ENCODE measurements around the gene APOC1.

The APOC1 gene

DNA sequence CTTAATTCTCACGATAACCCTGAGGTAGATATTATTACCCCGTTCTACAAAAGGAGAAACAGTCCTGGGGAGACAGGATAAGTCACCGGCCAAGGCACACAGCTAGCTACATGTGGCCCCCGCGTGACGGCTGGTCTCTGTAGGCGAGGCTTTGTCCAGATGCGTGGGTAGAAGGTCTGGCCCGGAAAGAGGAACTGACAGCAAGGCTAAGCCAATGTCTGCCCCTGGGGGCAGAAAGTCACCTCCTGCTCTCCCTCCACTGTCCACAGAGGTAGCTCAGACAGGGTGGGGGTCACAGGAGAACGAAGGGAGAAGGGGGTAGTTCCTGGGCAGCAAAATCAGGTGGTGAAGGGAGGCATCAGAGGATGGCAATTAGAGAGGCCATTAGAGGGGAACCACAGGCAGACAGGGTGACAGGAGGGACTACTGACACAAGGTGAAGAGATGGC, 29.4 kb downstream of the APOC1 start:
- no peak for DNase-seq (ENCODE audit: extremely low read depth, low read depth)
- TF ChIP-seq CTCF (IDR thresholded peaks at IDR 0.05; ENCODE audit: low read depth, low read length), result no peak

DNA sequence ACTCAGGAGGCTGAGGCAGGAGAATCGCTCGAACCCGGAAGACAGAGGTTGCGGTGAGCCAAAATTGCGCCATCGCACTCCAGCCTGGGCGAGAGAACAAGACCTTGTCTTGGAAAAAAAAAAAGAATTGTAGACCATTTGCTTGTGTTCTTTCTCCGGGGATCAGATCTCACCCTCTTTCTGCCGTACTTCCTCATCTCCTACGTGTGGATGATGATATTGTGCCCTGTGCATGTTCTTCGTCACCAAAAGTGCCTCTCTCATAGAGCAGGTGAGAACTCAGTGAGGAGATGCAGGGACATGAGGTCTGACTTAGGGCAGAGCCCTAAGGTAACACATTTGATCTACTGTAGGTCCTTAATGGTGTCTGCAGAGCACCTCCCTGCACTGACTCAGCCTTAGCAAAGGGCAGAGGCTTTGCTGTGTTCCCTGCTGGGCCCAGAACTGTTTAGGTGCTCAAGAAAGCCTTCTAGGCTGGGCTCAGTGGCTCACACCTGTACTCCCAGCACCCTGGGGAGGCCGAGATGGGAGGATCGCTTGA, 32.7 kb downstream of the APOC1 start:
- no peak for DNase-seq (ENCODE audit: extremely low read depth, low read depth)
- TF ChIP-seq CTCF (IDR thresholded peaks at IDR 0.05; ENCODE audit: low read depth, low read length), result no peak

DNA sequence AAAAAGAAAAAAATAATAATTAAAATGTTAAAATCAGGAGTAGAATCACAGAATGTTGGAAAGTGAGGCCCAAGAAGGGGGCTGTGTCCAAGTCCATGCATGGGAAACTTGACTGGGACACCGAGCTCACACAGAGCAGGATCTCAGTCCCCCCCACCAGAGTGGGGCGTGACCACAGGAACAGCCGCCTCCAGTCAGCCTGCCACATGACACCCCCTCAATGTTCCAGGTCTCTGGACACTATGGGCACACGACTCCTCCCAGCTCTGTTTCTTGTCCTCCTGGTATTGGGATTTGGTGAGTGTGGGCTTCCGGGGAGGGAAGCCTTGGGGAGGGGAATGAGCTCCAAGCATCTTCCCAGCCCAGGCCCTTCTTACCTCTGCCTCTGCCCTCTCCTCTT, 33.8 kb downstream of the APOC1 start:
- DNase-seq (ENCODE audit: extremely low read depth, low read depth), result no peak
- no peak for TF ChIP-seq CTCF (IDR thresholded peaks at IDR 0.05; ENCODE audit: low read depth, low read length)

DNA sequence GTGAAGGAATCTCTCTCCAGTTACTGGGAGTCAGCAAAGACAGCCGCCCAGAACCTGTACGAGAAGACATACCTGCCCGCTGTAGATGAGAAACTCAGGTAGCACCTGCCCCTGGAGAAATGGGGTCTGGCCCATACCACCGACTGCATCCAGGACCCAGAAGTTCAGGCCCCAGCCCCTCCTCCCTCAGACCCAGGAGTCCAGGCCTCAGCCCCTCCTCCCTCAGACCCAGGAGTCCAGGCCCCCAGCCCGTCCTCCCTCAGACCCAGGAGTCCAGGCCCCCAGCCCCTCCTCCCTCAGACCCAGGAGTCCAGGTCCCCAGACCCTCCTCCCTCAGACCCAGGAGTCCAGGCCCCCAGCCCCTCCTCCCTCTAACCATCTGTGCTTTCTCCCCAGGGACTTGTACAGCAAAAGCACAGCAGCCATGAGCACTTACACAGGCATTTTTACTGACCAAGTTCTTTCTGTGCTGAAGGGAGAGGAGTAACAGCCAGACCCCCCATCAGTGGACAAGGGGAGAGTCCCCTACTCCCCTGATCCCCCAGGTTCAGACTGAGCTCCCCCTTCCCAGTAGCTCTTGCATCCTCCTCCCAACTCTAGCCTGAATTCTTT, 34.5 kb downstream of the APOC1 start:
- no peak for DNase-seq (ENCODE audit: extremely low read depth, low read depth)
- no peak for TF ChIP-seq CTCF (IDR thresholded peaks at IDR 0.05; ENCODE audit: low read depth, low read length)

GRCh38 chr19:44949550-44949949, 35.1 kb downstream of the APOC1 start:
- no peak for TF ChIP-seq CTCF (IDR thresholded peaks at IDR 0.05; ENCODE audit: low read depth, low read length)
- no peak for DNase-seq (ENCODE audit: extremely low read depth, low read depth)

GRCh38 chr19:44951179-44952159, 37.1 kb downstream of the APOC1 start:
- DNase-seq (ENCODE audit: extremely low read depth, low read depth), result peak; percentile 58
- peak; percentile 85 for TF ChIP-seq CTCF (IDR thresholded peaks at IDR 0.05; ENCODE audit: low read depth, low read length)

DNA sequence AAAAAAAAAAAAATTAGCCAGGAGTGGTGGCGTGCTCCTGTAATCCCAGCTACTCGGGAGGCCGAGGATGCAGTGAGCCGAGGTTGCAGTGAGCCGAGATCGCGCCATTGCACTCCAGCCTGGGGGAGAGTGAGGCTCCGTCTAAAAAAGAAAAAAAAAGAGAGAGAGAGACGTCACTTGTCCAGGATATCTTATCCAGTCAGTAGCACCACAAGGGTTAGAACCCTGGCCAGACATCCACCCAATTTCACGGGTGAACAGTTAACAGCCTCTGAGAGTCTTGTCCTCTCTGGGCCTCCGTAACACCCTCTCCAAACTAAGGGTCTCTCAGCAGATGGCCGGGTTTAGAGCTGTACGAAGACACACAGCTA, 39.9 kb downstream of the APOC1 start:
- no peak for TF ChIP-seq CTCF (IDR thresholded peaks at IDR 0.05; ENCODE audit: low read depth, low read length)
- DNase-seq (ENCODE audit: extremely low read depth, low read depth), result no peak

Measured in AG09319 (cell line).